ENCODE data around the gene BTG2.
"Not testable (repeated sequence)": the region's sequence is repeated elsewhere in the genome, so short reads cannot be mapped to it uniquely, and the experiment has no call there.

BTG2 gene

GRCh38 chr1:203295796-203296195, 9.5 kb upstream of the BTG2 start:
- peak; percentile 16 for DNase-seq
- H3K4me3 Mint-ChIP-seq: no peak overlapping the region
- peaks cover 5% of the 10 kb centered on the region in 2 donors for H3K9me3 Mint-ChIP-seq
- H3K27ac Mint-ChIP-seq: peak overlapping the region; percentile 93
- peaks cover 76 to 90% of the 10 kb centered on the region in 2 donors for H3K4me1 Mint-ChIP-seq
- peaks cover 0 to 10% of the 10 kb centered on the region in 2 donors for H3K36me3 Mint-ChIP-seq
- H3K27me3 Mint-ChIP-seq: no peaks in the 10 kb centered on the region
- ATAC-seq (replicated peaks): no peak

- Mint-ChIP-seq H3K4me3 (peak overlapping the region in 1 of 2 donors; percentile 3), H3K9me3 (peaks cover 3 to 4% of the 10 kb centered on the region in 2 donors), H3K27ac (peak overlapping the region; percentile 93), H3K36me3 (peaks cover 0 to 8% of the 10 kb centered on the region in 2 donors), H3K4me1 (peaks cover 75 to 89% of the 10 kb centered on the region in 2 donors), H3K27me3 (no peaks in the 10 kb centered on the region)
- ATAC-seq (replicated peaks) (no peak), DNase-seq (no peak)
Observed at GRCh38 chr1:203296460-203297073, 8.8 kb upstream of the BTG2 start.

DNA sequence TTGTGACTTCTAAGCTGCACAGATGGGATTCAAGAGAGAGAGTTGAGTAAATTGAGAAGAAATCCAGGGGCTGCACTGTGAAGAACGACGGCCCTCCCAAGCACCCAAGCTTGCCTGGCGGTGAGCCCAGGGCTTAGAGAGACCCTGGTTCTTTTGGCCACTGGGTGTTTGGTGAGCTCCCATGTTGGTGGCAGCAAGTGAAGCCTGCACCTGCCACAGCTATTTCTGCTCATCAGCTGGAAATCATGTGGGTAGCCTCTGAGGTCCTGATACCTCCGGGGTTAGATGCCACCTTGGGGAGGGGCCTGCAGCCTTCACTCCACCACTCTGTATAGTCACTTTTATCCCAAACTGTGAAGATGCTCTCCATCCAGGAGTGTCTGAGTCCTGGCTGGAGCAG, 6.2 kb upstream of the BTG2 start:
- peaks cover 76 to 91% of the 10 kb centered on the region in 2 donors for H3K4me1 Mint-ChIP-seq
- ATAC-seq (replicated peaks): peak; percentile 64 to 73

GRCh38 chr1:203299719-203300429, 5.4 kb upstream of the BTG2 start:
- H3K4me3 Mint-ChIP-seq: peak overlapping the region; percentile 4 to 39
- peak; percentile 14 to 25 for ATAC-seq (replicated peaks)
- peaks cover 77 to 93% of the 10 kb centered on the region in 2 donors for H3K4me1 Mint-ChIP-seq
- peaks cover 2 to 15% of the 10 kb centered on the region in 2 donors for H3K36me3 Mint-ChIP-seq
- H3K9me3 Mint-ChIP-seq, H3K27me3 Mint-ChIP-seq, DNase-seq: not testable (repeated sequence)
- peak overlapping the region; percentile 88 for H3K27ac Mint-ChIP-seq

More for the DNA sequence above, 6.2 kb upstream of the BTG2 start:
- H3K9me3 Mint-ChIP-seq: no peaks in the 10 kb centered on the region
- H3K27me3 Mint-ChIP-seq: no peaks in the 10 kb centered on the region
- peak overlapping the region; percentile 4 to 39 for H3K4me3 Mint-ChIP-seq
- DNase-seq: peak; percentile 31
- H3K36me3 Mint-ChIP-seq: peaks cover 1 to 13% of the 10 kb centered on the region in 2 donors
- peak overlapping the region; percentile 88 for H3K27ac Mint-ChIP-seq

- no peaks in the 10 kb centered on the region for H3K9me3 Mint-ChIP-seq
- H3K36me3 Mint-ChIP-seq: peaks cover 5 to 18% of the 10 kb centered on the region in 2 donors
- H3K27me3 Mint-ChIP-seq: no peaks in the 10 kb centered on the region
- DNase-seq: no peak
- peak; percentile 4 to 12 for ATAC-seq (replicated peaks)
- peak overlapping the region; percentile 88 for H3K27ac Mint-ChIP-seq
- H3K4me3 Mint-ChIP-seq: peak overlapping the region; percentile 4 to 39
- H3K4me1 Mint-ChIP-seq: peaks cover 69 to 84% of the 10 kb centered on the region in 2 donors
Observed at GRCh38 chr1:203300441-203301330, 4.6 kb upstream of the BTG2 start.

DNA sequence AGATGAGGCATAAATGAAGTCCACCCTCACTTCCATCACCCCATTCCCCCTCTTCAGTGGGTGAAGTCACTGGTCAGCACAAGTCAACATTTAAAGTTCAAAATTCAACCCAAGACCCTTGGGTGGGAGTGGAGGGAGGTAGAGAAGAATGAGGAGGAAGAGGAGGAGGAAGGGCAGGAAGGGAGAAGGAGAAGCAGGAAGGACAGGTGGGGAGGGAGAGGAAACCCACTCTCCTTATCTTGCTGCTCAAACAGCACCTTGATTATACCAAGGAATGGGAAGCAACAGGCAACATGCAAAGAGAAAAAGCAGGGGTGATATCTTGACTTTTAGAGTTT, 4.0 kb upstream of the BTG2 start:
- Mint-ChIP-seq H3K27me3 (no peaks in the 10 kb centered on the region), H3K4me3 (no peak overlapping the region), H3K27ac (peak overlapping the region; percentile 88), H3K36me3 (peaks cover 11 to 23% of the 10 kb centered on the region in 2 donors), H3K4me1 (peaks cover 62 to 78% of the 10 kb centered on the region in 2 donors), H3K9me3 (no peaks in the 10 kb centered on the region)
- ATAC-seq (replicated peaks) (no peak), DNase-seq (no peak)

- H3K27ac Mint-ChIP-seq: peak overlapping the region; percentile 96
Observed at GRCh38 chr1:203302456-203302855, 2.9 kb upstream of the BTG2 start.

GRCh38 chr1:203302894-203303293, 2.4 kb upstream of the BTG2 start:
- H3K27ac Mint-ChIP-seq: peak overlapping the region; percentile 96
- H3K4me1 Mint-ChIP-seq: peaks cover 53 to 72% of the 10 kb centered on the region in 2 donors
- DNase-seq (no peak), ATAC-seq (replicated peaks) (no peak)
- no peaks in the 10 kb centered on the region for H3K27me3 Mint-ChIP-seq
- no peak overlapping the region for H3K4me3 Mint-ChIP-seq
- no peaks in the 10 kb centered on the region for H3K9me3 Mint-ChIP-seq
- H3K36me3 Mint-ChIP-seq: peaks cover 27 to 37% of the 10 kb centered on the region in 2 donors

More at GRCh38 chr1:203302456-203302855, 2.9 kb upstream of the BTG2 start:
- ATAC-seq (replicated peaks) (no peak), DNase-seq (no peak)
- H3K27me3 Mint-ChIP-seq: no peaks in the 10 kb centered on the region
- H3K9me3 Mint-ChIP-seq: no peaks in the 10 kb centered on the region
- H3K4me1 Mint-ChIP-seq: peaks cover 53 to 72% of the 10 kb centered on the region in 2 donors
- peaks cover 22 to 32% of the 10 kb centered on the region in 2 donors for H3K36me3 Mint-ChIP-seq
- no peak overlapping the region for H3K4me3 Mint-ChIP-seq

GRCh38 chr1:203304391-203304918, 864 bp upstream of the BTG2 start:
- ATAC-seq (replicated peaks) (no peak), DNase-seq (no peak)
- no peaks in the 10 kb centered on the region for H3K27me3 Mint-ChIP-seq
- peak overlapping the region; percentile 91 to 96 for H3K4me3 Mint-ChIP-seq
- peak overlapping the region; percentile 96 for H3K27ac Mint-ChIP-seq
- peaks cover 40 to 52% of the 10 kb centered on the region in 2 donors for H3K36me3 Mint-ChIP-seq
- no peaks in the 10 kb centered on the region for H3K9me3 Mint-ChIP-seq
- H3K4me1 Mint-ChIP-seq: peaks cover 51 to 72% of the 10 kb centered on the region in 2 donors

DNA sequence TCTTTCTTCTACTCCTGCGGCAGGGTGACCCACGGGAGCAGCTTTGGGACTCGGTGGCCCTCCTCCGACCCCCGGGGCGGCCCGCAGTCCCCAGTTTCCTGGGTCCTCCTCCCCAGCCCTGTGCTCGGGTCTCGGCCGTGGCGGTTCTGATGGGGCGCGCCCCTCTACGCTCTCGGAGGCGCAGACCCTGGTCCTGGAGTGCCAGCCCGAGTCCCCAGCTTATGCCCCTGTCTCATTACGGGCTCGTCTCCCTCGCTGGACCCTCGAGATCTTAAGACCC, 430 bp downstream of the BTG2 start:
- H3K9me3 Mint-ChIP-seq: no peaks in the 10 kb centered on the region
- ATAC-seq (replicated peaks) (peak; percentile 7 to 11), DNase-seq (no peak)
- H3K4me3 Mint-ChIP-seq: peak overlapping the region; percentile 91 to 96
- H3K27ac Mint-ChIP-seq: peak overlapping the region; percentile 96
- peaks cover 45 to 70% of the 10 kb centered on the region in 2 donors for H3K4me1 Mint-ChIP-seq
- peaks cover 48 to 62% of the 10 kb centered on the region in 2 donors for H3K36me3 Mint-ChIP-seq
- no peaks in the 10 kb centered on the region for H3K27me3 Mint-ChIP-seq

DNA sequence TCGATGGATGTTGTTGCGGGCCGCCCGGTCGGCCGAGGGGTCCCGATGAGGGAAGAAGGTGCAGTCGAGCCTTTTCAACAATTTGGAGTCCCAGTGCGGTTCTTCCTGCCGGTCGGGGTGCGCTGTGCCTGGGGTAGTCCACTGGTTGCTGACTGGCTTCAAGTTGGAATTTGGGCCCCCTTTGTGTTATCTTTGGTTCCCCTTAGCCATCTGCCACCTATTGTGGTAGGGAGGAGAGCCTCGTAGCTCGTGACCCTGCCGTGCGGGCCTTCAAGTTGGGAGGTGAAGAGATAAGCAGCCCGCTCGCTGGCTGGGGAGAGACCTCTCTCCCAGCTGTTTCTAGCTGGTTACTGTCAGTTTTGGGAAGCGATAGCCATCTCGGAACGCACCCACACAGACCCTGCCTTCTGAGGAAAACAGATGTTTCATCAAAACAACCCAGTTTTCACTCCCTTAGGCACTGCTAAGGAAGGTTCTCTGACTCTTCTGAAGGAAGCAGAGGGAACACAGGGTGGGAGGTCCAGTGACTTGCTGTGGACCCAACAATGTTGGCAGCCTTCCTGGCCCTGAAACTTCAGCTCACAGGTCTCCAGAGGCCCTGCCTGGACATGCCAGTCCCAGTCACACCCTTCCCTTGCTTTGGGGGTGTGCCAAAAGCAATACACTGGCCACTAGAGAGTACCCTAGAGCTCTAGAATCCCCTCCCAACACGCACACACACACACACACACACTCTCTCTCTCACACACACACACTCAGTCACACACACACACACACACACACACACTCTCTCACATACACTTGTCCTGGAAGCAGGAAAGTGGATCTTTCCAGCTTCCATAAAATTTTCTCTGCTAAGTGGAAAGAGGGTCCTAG, 1.0 kb downstream of the BTG2 start:
- Mint-ChIP-seq H3K36me3 (peaks cover 51 to 64% of the 10 kb centered on the region in 2 donors), H3K9me3 (no peaks in the 10 kb centered on the region), H3K4me1 (peaks cover 41 to 70% of the 10 kb centered on the region in 2 donors)

DNA sequence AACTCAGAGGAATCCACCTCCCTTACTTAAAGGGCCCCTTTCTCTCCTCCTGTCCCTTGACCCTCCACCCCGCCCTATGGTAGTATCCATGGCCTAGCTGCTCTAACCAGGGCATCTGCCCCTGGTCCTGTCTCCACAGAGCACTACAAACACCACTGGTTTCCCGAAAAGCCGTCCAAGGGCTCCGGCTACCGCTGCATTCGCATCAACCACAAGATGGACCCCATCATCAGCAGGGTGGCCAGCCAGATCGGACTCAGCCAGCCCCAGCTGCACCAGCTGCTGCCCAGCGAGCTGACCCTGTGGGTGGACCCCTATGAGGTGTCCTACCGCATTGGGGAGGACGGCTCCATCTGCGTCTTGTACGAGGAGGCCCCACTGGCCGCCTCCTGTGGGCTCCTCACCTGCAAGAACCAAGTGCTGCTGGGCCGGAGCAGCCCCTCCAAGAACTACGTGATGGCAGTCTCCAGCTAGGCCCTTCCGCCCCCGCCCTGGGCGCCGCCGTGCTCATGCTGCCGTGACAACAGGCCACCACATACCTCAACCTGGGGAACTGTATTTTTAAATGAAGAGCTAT, 1.7 kb downstream of the BTG2 start:
- ATAC-seq (replicated peaks) (no peak), DNase-seq (no peak)
- peaks cover 51 to 69% of the 10 kb centered on the region in 2 donors for H3K36me3 Mint-ChIP-seq
- no peaks in the 10 kb centered on the region for H3K9me3 Mint-ChIP-seq
- peak overlapping the region; percentile 96 for H3K27ac Mint-ChIP-seq
- H3K4me1 Mint-ChIP-seq: peaks cover 44 to 75% of the 10 kb centered on the region in 2 donors
- H3K4me3 Mint-ChIP-seq: peak overlapping the region; percentile 91 to 96
- no peaks in the 10 kb centered on the region for H3K27me3 Mint-ChIP-seq

More for the DNA sequence above, 1.0 kb downstream of the BTG2 start:
- Mint-ChIP-seq H3K27me3 (no peaks in the 10 kb centered on the region), H3K4me3 (peak overlapping the region; percentile 91 to 96), H3K27ac (peak overlapping the region; percentile 96)
- ATAC-seq (replicated peaks) (peak; percentile 7 to 25), DNase-seq (peak; percentile 23)

DNA sequence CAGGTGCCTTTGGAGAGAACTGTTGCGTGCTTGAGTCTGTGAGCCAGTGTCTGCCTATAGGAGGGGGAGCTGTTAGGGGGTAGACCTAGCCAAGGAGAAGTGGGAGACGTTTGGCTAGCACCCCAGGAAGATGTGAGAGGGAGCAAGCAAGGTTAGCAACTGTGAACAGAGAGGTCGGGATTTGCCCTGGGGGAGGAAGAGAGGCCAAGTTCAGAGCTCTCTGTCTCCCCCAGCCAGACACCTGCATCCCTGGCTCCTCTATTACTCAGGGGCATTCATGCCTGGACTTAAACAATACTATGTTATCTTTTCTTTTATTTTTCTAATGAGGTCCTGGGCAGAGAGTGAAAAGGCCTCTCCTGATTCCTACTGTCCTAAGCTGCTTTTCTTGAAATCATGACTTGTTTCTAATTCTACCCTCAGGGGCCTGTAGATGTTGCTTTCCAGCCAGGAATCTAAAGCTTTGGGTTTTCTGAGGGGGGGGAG, 2.4 kb downstream of the BTG2 start:
- H3K36me3 Mint-ChIP-seq: peaks cover 51 to 71% of the 10 kb centered on the region in 2 donors
- H3K4me3 Mint-ChIP-seq: peak overlapping the region; percentile 91 to 96
- H3K27ac Mint-ChIP-seq: peak overlapping the region; percentile 96
- no peaks in the 10 kb centered on the region for H3K9me3 Mint-ChIP-seq
- H3K27me3 Mint-ChIP-seq: no peaks in the 10 kb centered on the region
- no peak for DNase-seq
- H3K4me1 Mint-ChIP-seq: peaks cover 43 to 76% of the 10 kb centered on the region in 2 donors
- no peak for ATAC-seq (replicated peaks)

Measured in stimulated activated naive B cell treated with anti-CD40 and anti-IgM and Interleukin-4, amounts not matched to agents 10 μg/mL and 1 μg/mL and 100 μg/mL, for 72 hours (primary cell).